ENCODE results near the gene CDC42BPA. TPM values are rescaled to one million over a fixed set of nuclear protein-coding genes. Genes with fewer than 3 reads are reported as not detected.

Gene CDC42BPA
- polyA plus RNA-seq, 1 of the 3 experiments (the other 2 are of a cell fraction) = 6.8 TPM

- H3K4me2 ChIP-seq = no peak overlapping the region
- no peak overlapping the region for H3K9ac ChIP-seq
- H3F3A ChIP-seq (replicated peaks; ENCODE audit: insufficient read depth) = no peaks in the 10 kb centered on the region
- H3K4me1 ChIP-seq (ENCODE audit: control insufficient read depth in 1 of 2, insufficient read depth in 2 of 2, low read depth in 1 of 2, low read length in 1 of 2) = no peaks in the 10 kb centered on the region
- peaks cover 0 to 3% of the 10 kb centered on the region in 2 experiments for H3K36me3 ChIP-seq (replicated peaks in 1 of 2; ENCODE audit: control insufficient read depth in 1 of 2, insufficient read depth in 2 of 2, low read length in 1 of 2)
- no peaks in the 10 kb centered on the region for H3K9me3 ChIP-seq
- no peaks in the 10 kb centered on the region for H3K79me2 ChIP-seq (ENCODE audit: insufficient read depth)
- H3K27me3 ChIP-seq (ENCODE audit: insufficient read depth) = no peaks in the 10 kb centered on the region
- H4K20me1 ChIP-seq (ENCODE audit: insufficient read depth) = no peaks in the 10 kb centered on the region
- no peak overlapping the region for H2AFZ ChIP-seq (ENCODE audit: low read depth)
- no peak overlapping the region for H3K27ac ChIP-seq (ENCODE audit: low read depth in 2 of 2, low read length in 1 of 2)
- ChIA-PET CTCF (interaction anchor here (0.6 to 1.2 kb wide), 3 partner anchors 125 to 515 kb away, joined by 3 to 5 read pairs (median 3); no protein-coding TSS in a partner anchor), POLR2A (no interaction called here)
- no peak overlapping the region for H3K4me3 ChIP-seq (ENCODE audit: low read depth in 2 of 2, low read length in 1 of 2)
- WGBS (ENCODE audit: low lambda C conversion rate) = 83% methylated on average over 13 of the region's 23 CpGs
- no peaks in the 10 kb centered on the region for H3K9me2 ChIP-seq
- TF ChIP-seq USF1 (IDR thresholded peaks at IDR 0.05; ENCODE audit: borderline replicate concordance, low read depth) = no peak
- no peak for TF ChIP-seq PBX3 (IDR thresholded peaks at IDR 0.05)
- no peak for TF ChIP-seq ZBTB33 (IDR thresholded peaks at IDR 0.05; ENCODE audit: borderline replicate concordance, low read depth)
- no peak for TF ChIP-seq GATA2 (CRISPR knock-in tag; IDR thresholded peaks at IDR 0.05)
- no peak for TF ChIP-seq EZH2phosphoT487 (IDR thresholded peaks at IDR 0.05; ENCODE audit: borderline replicate concordance, low read depth)
- TF ChIP-seq CTCF (IDR thresholded peaks at IDR 0.05) = no peak
- TF ChIP-seq RXRA (IDR thresholded peaks at IDR 0.05; ENCODE audit: borderline replicate concordance, low read depth) = no peak
- no peak for TF ChIP-seq FOXJ3 (CRISPR knock-in tag; IDR thresholded peaks at IDR 0.05)
- TF ChIP-seq MAX (IDR thresholded peaks at IDR 0.05; ENCODE audit: low read depth) = no peak
- no peak for TF ChIP-seq SIN3A (IDR thresholded peaks at IDR 0.05; ENCODE audit: borderline replicate concordance, low read depth, low read length)
- TF ChIP-seq EP300 (IDR thresholded peaks at IDR 0.05; ENCODE audit: borderline replicate concordance in 1 of 2, low read depth in 1 of 2, low read length in 1 of 2) = no peak
- no peak for TF ChIP-seq TEAD4 (IDR thresholded peaks at IDR 0.05; ENCODE audit: borderline replicate concordance, insufficient read depth)
- no peak for TF ChIP-seq POLR2AphosphoS5 (IDR thresholded peaks at IDR 0.05; ENCODE audit: low read depth, low read length)
- no peak for TF ChIP-seq RAD21 (IDR thresholded peaks at IDR 0.05; ENCODE audit: low read length)
- no peak for TF ChIP-seq YY1 (IDR thresholded peaks at IDR 0.05; ENCODE audit: low read depth)
- no peak for TF ChIP-seq REST (IDR thresholded peaks at IDR 0.05; ENCODE audit: low read depth, low read length)
- no peak for TF ChIP-seq USF2 (IDR thresholded peaks at IDR 0.05; ENCODE audit: borderline replicate concordance, low read depth, low read length)
- DNase-seq = no peak
Measured at GRCh38 chr1:226965581-226966440, 352.5 kb downstream of the CDC42BPA start.
